GM23338 (cell line): Measurements from ENCODE around the gene KIAA0753. TPM values are rescaled to one million over a fixed set of nuclear protein-coding genes. Genes with fewer than 3 reads are reported as not detected.

Experiments
- ATAC-seq: fragments of 200-7000 bp; cut with Tn5 transposase; 3 replicates; pipeline ENCODE4 v1.9.1; 2020
- DNase-seq: peaks from one replicate; pipeline ENCODE4 v3.0.0-alpha.2; 2015; ENCODE audit warnings: low spot score
- H2AFZ ChIP-seq: fragments of 200-600 bp; sonication (generic); 2 replicates; pipeline ENCODE4 v1.8.0; 2016; ENCODE audit warnings: antibody characterized with exemption, mild to moderate bottlenecking, moderate library complexity
- H3F3A ChIP-seq: fragments of 200-600 bp; sonication (generic); replicated peaks from 2 replicates; pipeline ENCODE4 v1.8.0; 2017; ENCODE audit warnings: antibody characterized with exemption, mixed run types, low read depth
- H3K27ac ChIP-seq: fragments of 200-600 bp; sonication (generic); 2 replicates; pipeline ENCODE4 v1.6.1; 2016; ENCODE audit warnings: low read depth
- H3K27me3 ChIP-seq: fragments of 200-600 bp; sonication (generic); 2 replicates; pipeline ENCODE4 v1.8.0; 2016; ENCODE audit warnings: mild to moderate bottlenecking, mixed run types, moderate library complexity; ENCODE audit not compliant: insufficient read depth
- H3K36me3 ChIP-seq: fragments of 200-600 bp; sonication (generic); 2 replicates; pipeline ENCODE4 v1.8.0; 2016; ENCODE audit warnings: mild to moderate bottlenecking; ENCODE audit not compliant: insufficient read depth
- H3K4me1 ChIP-seq: fragments of 200-600 bp; sonication (generic); 2 replicates; pipeline ENCODE4 v1.8.0; 2016; ENCODE audit warnings: mild to moderate bottlenecking, moderate library complexity; ENCODE audit not compliant: insufficient read depth
- H3K4me2 ChIP-seq: fragments of 200-600 bp; sonication (generic); 2 replicates; pipeline ENCODE4 v1.7.1; 2017; ENCODE audit warnings: mixed run types
- H3K4me3 ChIP-seq: fragments of 200-600 bp; sonication (generic); 2 replicates; pipeline ENCODE4 v1.6.1; 2016; ENCODE audit warnings: mixed run types
- H3K79me2 ChIP-seq: fragments of 200-600 bp; sonication (generic); replicated peaks from 2 replicates; pipeline ENCODE4 v1.8.0; 2017; ENCODE audit warnings: mild to moderate bottlenecking; ENCODE audit not compliant: insufficient read depth
- H3K9me2 ChIP-seq: fragments of 200-600 bp; sonication (generic); 2 replicates; pipeline ENCODE4 v1.8.0; 2017; ENCODE audit not compliant: insufficient read depth
- H4K20me1 ChIP-seq: fragments of 200-600 bp; sonication (generic); replicated peaks from 2 replicates; pipeline ENCODE4 v1.8.0; 2017; ENCODE audit warnings: mild to moderate bottlenecking; ENCODE audit not compliant: insufficient read depth
- H3K27ac Mint-ChIP-seq: 2 replicates; pipeline ENCODE4 v1.8.0; 2020; ENCODE audit warnings: inconsistent platforms, mild to moderate bottlenecking, moderate library complexity, mixed read lengths
- H3K27me3 Mint-ChIP-seq: 3 replicates; pipeline ENCODE4 v1.8.0; 2022; ENCODE audit warnings: low read depth, mild to moderate bottlenecking, moderate library complexity, mixed read lengths, inconsistent platforms; ENCODE audit not compliant: insufficient read depth, poor library complexity
- H3K36me3 Mint-ChIP-seq: 3 replicates; pipeline ENCODE4 v1.8.0; 2021; ENCODE audit warnings: low read depth, mild to moderate bottlenecking, inconsistent platforms, moderate library complexity, mixed read lengths
- H3K4me1 Mint-ChIP-seq: 3 replicates; pipeline ENCODE4 v1.8.0; 2020; ENCODE audit warnings: mild to moderate bottlenecking, inconsistent platforms, mixed read lengths
- H3K4me3 Mint-ChIP-seq: 3 replicates; pipeline ENCODE4 v1.8.0; 2021; ENCODE audit warnings: moderate library complexity, mild to moderate bottlenecking, inconsistent platforms, mixed read lengths
- H3K9me3 Mint-ChIP-seq: 3 replicates; pipeline ENCODE4 v1.8.0; 2020; ENCODE audit warnings: moderate library complexity, mild to moderate bottlenecking, inconsistent platforms, mixed read lengths
- CREB1 ChIP-seq: fragments of 250-450 bp; sonication (Bioruptor Pico); IDR thresholded peaks from 2 replicates; pipeline ENCODE4 v1.5.0; 2020; ENCODE audit warnings: low read depth, mild to moderate bottlenecking, moderate library complexity
- EZH2phosphoT487 ChIP-seq: fragments of 200-600 bp; sonication (generic); IDR thresholded peaks from one replicate; pipeline ENCODE4 v1.8.1; 2018; ENCODE audit warnings: antibody characterized with exemption; ENCODE audit not compliant: unreplicated experiment
- JUNB ChIP-seq: IDR thresholded peaks from one replicate; pipeline ENCODE4 v1.6.1; 2016; ENCODE audit warnings: antibody characterized with exemption; ENCODE audit not compliant: unreplicated experiment
- NANOG ChIP-seq: IDR thresholded peaks from 2 replicates; pipeline ENCODE4 v1.6.1; 2016; ENCODE audit warnings: antibody characterized with exemption, borderline replicate concordance
- POLR2AphosphoS5 ChIP-seq: IDR thresholded peaks from 2 replicates; pipeline ENCODE4 v1.6.1; 2016; ENCODE audit warnings: antibody characterized with exemption, low read depth
- STAT1 ChIP-seq: IDR thresholded peaks from one replicate; pipeline ENCODE4 v1.6.1; 2016; ENCODE audit warnings: antibody characterized with exemption; ENCODE audit not compliant: unreplicated experiment
- ZNF114 ChIP-seq: fragments of 250-450 bp; sonication (Bioruptor Pico); IDR thresholded peaks from 2 replicates; pipeline ENCODE4 v1.5.0; 2020; ENCODE audit warnings: mild to moderate bottlenecking, moderate library complexity
- ZNF331 ChIP-seq: fragments of 250-450 bp; sonication (Bioruptor Pico); IDR thresholded peaks from 2 replicates; pipeline ENCODE4 v1.5.0; 2020; ENCODE audit warnings: low read depth, mild to moderate bottlenecking, moderate library complexity
- polyA plus RNA-seq: library from polyadenylated mRNA; unstranded; fragments of >200 nt; fragmentation: Nextera tagmentation; extraction: Ambion mirVana; gene quantifications from 2 replicates; pipeline ENCODE4 v1.2.1, GENCODE V29; 2016
- total RNA-seq: library from RNA; depleted of rRNA; stranded (reverse); fragments of >200 nt; shearing (Covaris generic); gene quantifications from 2 replicates; pipeline ENCODE4 v1.2.3, GENCODE V29; 2014
- TF ChIP-seq, protein P1 (sequence below): IDR thresholded peaks from 2 replicates; pipeline ENCODE4 v1.6.1; 2016; ENCODE audit warnings: antibody characterized with exemption
- TF ChIP-seq, protein P2 (sequence below): fragments of 250-450 bp; sonication (Bioruptor Pico); IDR thresholded peaks from 2 replicates; pipeline ENCODE4 v1.5.0; 2020; ENCODE audit warnings: mild to moderate bottlenecking, moderate library complexity
- TF ChIP-seq, protein P3 (sequence below), 2 experiments: fragments of 200-600 bp in 1 of 2; sonication (generic) in 1 of 2; conservative IDR thresholded peaks; 2 replicates each; pipeline versions ENCODE4 v1.5.1 to v1.6.1; 2016 to 2017; ENCODE audit warnings: antibody characterized with exemption in 2 of 2, low read depth in 2 of 2, mild to moderate bottlenecking in 2 of 2, moderate library complexity in 1 of 2
- TF ChIP-seq, protein P4 (sequence below): IDR thresholded peaks from one replicate; pipeline ENCODE4 v1.6.1; 2018; ENCODE audit warnings: antibody characterized with exemption; ENCODE audit not compliant: unreplicated experiment

Gene KIAA0753
- total and polyA plus RNA-seq, 2 experiments from 2014 or later: 6.0 to 27.8 TPM

DNA sequence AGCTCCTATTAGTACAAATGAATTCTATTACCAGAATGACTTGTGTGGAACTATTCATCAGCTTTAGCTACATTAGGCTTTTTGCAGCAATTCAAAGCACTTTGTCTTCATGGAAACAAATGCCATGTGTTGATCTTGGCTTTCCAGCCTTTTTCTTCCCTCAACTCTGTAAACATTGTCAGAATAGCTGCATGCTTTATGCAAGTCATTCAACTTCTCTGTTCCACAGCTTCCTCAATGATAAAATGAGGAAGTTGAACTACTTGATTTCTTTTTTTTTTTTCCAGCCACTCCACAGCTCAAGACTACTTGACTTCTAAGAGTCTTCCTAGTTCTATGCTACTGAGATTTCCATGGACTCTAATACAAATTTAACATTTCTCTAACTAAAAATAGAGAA, 41.1 kb downstream of the KIAA0753 start:
- no peak overlapping the region for H3K4me3 Mint-ChIP-seq
- Histone ChIP-seq H3K36me3 (peaks cover 26% of the 10 kb centered on the region), H3F3A (no peaks in the 10 kb centered on the region)

More for the DNA sequence above, 41.1 kb downstream of the KIAA0753 start:
- no peak overlapping the region for H3K4me2 ChIP-seq
- no peaks in the 10 kb centered on the region for H3K27me3 ChIP-seq
- Mint-ChIP-seq H3K4me1 (no peaks in the 10 kb centered on the region), H3K27me3 (peaks cover 4% of the 10 kb centered on the region), H3K27ac (no peak overlapping the region), H3K9me3 (no peaks in the 10 kb centered on the region), H3K36me3 (peaks cover 37% of the 10 kb centered on the region)
- DNase-seq (no peak), ATAC-seq (no peak)
- TF ChIP-seq CREB1 (CRISPR knock-in tag) (no peak), EZH2phosphoT487 (no peak), ZNF114 (CRISPR knock-in tag) (no peak), STAT1 (no peak), ZNF331 (CRISPR knock-in tag) (no peak), NANOG (no peak), POLR2AphosphoS5 (no peak), JUNB (no peak)
- TF ChIP-seq, protein P1, sequence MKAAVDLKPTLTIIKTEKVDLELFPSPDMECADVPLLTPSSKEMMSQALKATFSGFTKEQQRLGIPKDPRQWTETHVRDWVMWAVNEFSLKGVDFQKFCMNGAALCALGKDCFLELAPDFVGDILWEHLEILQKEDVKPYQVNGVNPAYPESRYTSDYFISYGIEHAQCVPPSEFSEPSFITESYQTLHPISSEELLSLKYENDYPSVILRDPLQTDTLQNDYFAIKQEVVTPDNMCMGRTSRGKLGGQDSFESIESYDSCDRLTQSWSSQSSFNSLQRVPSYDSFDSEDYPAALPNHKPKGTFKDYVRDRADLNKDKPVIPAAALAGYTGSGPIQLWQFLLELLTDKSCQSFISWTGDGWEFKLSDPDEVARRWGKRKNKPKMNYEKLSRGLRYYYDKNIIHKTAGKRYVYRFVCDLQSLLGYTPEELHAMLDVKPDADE: no peak
- TF ChIP-seq, protein P2, sequence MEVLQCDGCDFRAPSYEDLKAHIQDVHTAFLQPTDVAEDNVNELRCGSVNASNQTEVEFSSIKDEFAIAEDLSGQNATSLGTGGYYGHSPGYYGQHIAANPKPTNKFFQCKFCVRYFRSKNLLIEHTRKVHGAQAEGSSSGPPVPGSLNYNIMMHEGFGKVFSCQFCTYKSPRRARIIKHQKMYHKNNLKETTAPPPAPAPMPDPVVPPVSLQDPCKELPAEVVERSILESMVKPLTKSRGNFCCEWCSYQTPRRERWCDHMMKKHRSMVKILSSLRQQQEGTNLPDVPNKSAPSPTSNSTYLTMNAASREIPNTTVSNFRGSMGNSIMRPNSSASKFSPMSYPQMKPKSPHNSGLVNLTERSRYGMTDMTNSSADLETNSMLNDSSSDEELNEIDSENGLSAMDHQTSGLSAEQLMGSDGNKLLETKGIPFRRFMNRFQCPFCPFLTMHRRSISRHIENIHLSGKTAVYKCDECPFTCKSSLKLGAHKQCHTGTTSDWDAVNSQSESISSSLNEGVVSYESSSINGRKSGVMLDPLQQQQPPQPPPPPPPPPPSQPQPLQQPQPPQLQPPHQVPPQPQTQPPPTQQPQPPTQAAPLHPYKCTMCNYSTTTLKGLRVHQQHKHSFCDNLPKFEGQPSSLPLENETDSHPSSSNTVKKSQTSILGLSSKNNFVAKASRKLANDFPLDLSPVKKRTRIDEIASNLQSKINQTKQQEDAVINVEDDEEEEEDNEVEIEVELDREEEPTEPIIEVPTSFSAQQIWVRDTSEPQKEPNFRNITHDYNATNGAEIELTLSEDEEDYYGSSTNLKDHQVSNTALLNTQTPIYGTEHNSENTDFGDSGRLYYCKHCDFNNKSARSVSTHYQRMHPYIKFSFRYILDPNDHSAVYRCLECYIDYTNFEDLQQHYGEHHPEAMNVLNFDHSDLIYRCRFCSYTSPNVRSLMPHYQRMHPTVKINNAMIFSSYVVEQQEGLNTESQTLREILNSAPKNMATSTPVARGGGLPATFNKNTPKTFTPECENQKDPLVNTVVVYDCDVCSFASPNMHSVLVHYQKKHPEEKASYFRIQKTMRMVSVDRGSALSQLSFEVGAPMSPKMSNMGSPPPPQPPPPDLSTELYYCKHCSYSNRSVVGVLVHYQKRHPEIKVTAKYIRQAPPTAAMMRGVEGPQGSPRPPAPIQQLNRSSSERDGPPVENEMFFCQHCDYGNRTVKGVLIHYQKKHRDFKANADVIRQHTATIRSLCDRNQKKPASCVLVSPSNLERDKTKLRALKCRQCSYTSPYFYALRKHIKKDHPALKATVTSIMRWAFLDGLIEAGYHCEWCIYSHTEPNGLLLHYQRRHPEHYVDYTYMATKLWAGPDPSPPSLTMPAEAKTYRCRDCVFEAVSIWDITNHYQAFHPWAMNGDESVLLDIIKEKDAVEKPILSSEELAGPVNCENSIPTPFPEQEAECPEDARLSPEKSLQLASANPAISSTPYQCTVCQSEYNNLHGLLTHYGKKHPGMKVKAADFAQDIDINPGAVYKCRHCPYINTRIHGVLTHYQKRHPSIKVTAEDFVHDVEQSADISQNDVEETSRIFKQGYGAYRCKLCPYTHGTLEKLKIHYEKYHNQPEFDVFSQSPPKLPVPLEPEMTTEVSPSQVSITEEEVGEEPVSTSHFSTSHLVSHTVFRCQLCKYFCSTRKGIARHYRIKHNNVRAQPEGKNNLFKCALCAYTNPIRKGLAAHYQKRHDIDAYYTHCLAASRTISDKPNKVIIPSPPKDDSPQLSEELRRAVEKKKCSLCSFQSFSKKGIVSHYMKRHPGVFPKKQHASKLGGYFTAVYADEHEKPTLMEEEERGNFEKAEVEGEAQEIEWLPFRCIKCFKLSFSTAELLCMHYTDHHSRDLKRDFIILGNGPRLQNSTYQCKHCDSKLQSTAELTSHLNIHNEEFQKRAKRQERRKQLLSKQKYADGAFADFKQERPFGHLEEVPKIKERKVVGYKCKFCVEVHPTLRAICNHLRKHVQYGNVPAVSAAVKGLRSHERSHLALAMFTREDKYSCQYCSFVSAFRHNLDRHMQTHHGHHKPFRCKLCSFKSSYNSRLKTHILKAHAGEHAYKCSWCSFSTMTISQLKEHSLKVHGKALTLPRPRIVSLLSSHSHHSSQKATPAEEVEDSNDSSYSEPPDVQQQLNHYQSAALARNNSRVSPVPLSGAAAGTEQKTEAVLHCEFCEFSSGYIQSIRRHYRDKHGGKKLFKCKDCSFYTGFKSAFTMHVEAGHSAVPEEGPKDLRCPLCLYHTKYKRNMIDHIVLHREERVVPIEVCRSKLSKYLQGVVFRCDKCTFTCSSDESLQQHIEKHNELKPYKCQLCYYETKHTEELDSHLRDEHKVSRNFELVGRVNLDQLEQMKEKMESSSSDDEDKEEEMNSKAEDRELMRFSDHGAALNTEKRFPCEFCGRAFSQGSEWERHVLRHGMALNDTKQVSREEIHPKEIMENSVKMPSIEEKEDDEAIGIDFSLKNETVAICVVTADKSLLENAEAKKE (CRISPR knock-in tag): no peak
- TF ChIP-seq, protein P3, sequence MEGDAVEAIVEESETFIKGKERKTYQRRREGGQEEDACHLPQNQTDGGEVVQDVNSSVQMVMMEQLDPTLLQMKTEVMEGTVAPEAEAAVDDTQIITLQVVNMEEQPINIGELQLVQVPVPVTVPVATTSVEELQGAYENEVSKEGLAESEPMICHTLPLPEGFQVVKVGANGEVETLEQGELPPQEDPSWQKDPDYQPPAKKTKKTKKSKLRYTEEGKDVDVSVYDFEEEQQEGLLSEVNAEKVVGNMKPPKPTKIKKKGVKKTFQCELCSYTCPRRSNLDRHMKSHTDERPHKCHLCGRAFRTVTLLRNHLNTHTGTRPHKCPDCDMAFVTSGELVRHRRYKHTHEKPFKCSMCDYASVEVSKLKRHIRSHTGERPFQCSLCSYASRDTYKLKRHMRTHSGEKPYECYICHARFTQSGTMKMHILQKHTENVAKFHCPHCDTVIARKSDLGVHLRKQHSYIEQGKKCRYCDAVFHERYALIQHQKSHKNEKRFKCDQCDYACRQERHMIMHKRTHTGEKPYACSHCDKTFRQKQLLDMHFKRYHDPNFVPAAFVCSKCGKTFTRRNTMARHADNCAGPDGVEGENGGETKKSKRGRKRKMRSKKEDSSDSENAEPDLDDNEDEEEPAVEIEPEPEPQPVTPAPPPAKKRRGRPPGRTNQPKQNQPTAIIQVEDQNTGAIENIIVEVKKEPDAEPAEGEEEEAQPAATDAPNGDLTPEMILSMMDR (conservative IDR thresholded peaks at IDR 0.05; ENCODE audit: low read depth in 2 of 2): no peak
- TF ChIP-seq, protein P4, sequence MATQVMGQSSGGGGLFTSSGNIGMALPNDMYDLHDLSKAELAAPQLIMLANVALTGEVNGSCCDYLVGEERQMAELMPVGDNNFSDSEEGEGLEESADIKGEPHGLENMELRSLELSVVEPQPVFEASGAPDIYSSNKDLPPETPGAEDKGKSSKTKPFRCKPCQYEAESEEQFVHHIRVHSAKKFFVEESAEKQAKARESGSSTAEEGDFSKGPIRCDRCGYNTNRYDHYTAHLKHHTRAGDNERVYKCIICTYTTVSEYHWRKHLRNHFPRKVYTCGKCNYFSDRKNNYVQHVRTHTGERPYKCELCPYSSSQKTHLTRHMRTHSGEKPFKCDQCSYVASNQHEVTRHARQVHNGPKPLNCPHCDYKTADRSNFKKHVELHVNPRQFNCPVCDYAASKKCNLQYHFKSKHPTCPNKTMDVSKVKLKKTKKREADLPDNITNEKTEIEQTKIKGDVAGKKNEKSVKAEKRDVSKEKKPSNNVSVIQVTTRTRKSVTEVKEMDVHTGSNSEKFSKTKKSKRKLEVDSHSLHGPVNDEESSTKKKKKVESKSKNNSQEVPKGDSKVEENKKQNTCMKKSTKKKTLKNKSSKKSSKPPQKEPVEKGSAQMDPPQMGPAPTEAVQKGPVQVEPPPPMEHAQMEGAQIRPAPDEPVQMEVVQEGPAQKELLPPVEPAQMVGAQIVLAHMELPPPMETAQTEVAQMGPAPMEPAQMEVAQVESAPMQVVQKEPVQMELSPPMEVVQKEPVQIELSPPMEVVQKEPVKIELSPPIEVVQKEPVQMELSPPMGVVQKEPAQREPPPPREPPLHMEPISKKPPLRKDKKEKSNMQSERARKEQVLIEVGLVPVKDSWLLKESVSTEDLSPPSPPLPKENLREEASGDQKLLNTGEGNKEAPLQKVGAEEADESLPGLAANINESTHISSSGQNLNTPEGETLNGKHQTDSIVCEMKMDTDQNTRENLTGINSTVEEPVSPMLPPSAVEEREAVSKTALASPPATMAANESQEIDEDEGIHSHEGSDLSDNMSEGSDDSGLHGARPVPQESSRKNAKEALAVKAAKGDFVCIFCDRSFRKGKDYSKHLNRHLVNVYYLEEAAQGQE: no peak
- H3K4me3 ChIP-seq: no peak overlapping the region
- no peaks in the 10 kb centered on the region for H3K4me1 ChIP-seq
- no peaks in the 10 kb centered on the region for H3K9me2 ChIP-seq
- H2AFZ ChIP-seq: no peak overlapping the region
- no peaks in the 10 kb centered on the region for H4K20me1 ChIP-seq
- no peak overlapping the region for H3K27ac ChIP-seq
- no peaks in the 10 kb centered on the region for H3K79me2 ChIP-seq
